HG03175 (cell line): ENCODE results near the gene SLC25A43.
"Not testable (repeated sequence)": the region's sequence is repeated elsewhere in the genome, so short reads cannot be mapped to it uniquely, and the experiment has no call there.

Experiments
- ATAC-seq: cut with Tn5 transposase; IDR thresholded peaks from one replicate; pipeline ENCODE4 v1.9.1; 2021; ENCODE audit warnings: mild to moderate bottlenecking, moderate library complexity; ENCODE audit not compliant: unreplicated experiment

Gene SLC25A43

GRCh38 chrX:119467433-119467832 is 68.3 kb downstream of the SLC25A43 start:
- ATAC-seq = no peak

DNA sequence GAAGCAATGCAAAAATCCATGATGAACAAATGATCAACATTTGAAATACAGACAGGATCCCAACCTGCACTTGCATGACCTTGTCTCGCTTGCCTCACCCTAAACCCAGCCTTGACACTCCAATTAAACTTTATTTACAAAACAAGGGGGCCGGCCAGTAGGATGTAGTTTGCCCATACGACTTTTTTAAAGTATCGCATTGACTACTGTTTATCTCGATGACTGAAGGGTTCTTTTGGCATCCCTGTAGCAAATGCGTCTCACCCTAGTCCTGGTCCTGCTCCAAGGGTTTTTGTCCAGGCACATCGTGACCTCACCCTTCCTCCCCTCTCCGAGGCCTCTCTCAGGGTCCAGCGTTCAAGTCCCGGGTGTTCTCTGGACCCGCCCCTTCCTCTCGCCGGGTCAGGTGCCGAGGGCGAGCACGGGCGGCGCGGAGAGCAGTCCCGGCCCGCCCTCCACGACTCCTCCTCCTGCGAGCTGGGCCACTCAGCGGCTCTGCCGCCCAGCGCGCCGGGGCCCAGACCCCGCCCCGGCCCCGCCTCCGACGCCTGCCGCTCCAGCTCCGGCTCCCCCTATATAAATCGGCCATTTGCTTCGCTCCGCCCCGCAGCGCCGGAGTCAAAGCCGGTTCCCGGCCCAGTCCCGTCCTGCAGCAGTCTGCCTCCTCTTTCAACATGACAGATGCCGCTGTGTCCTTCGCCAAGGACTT is 68.9 kb downstream of the SLC25A43 start, which contains the start of gene SLC25A5:
Gene SLC25A5 (plus strand): TSS at position 603 of the 709 bp plus-strand sequence. CDS start 72 bp downstream, at position 675.
- peak; percentile 85 for ATAC-seq

DNA sequence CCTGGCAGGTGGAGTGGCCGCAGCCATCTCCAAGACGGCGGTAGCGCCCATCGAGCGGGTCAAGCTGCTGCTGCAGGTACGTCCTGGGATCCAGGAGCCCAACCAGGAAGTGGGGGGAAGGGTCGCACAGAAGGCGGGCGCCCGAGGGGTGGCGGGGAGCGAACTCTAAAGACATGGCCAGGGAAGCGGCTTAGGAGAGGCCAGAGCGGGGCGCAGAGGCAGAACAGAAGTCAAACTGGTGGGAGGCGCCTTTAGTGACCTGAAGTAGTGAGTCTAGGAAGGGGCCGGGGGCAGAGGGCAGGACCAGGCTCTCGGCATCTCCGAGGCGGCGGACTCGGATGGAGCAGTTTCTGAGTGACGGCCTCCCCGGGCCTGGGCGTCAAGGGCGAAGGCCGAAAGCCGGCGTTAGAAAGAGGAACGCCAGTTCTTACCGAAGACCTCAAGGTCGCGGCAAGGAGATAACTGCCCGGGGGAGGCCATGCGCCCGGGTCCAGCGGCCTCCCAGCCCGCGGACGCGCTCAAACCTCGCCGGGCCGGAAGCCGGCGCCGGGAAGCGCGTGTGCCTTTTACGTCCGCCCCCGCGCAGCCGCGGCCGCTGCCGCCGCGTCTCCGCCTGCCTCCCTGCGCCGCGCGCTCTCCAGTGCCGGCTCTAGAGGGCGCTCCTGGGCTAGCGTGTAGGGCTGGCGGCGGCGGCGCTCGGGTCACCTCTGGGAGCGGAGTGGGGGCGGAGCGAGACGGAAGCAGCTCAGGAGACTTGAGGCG is 69.6 kb downstream of the SLC25A43 start:
- peak; percentile 74 for ATAC-seq

GRCh38 chrX:119469313-119469635 is 70.1 kb downstream of the SLC25A43 start:
- ATAC-seq = no peak

- ATAC-seq = no peak
Observed at GRCh38 chrX:119474615-119475388, 75.7 kb downstream of the SLC25A43 start.

DNA sequence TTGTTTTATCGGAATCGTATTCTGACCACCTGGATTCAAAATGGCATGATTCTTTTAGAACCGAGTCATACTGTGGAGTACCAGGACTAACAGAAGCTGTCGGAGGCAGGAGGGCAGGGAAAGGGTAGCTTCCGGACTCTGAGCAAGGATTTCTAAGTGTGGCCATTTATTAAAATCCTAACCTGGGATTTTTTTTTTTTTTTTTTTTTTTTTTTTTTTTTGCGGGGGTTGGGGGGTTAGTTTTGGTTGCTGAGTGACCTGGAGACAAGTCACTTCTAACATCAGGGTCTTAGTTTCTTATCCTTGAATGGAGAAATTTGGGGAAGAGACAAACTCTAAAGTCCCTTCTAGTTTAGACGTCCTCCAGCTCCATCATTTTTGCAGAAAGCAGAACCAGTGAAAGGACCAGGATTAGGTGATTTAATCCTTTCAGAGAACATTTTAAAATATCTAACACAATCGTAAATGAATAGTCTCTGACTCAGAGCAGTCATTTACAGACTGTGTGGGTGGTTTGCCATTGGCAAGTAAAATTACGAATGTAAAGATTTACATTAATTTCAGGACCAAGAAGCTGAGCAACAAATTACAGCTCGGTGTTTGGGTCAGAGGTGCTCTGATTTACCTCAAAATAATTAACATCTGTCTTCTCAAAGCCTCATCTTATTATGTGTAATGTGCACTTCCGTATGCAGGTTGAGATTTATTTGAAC is 76.4 kb downstream of the SLC25A43 start:
- no peak for ATAC-seq

DNA sequence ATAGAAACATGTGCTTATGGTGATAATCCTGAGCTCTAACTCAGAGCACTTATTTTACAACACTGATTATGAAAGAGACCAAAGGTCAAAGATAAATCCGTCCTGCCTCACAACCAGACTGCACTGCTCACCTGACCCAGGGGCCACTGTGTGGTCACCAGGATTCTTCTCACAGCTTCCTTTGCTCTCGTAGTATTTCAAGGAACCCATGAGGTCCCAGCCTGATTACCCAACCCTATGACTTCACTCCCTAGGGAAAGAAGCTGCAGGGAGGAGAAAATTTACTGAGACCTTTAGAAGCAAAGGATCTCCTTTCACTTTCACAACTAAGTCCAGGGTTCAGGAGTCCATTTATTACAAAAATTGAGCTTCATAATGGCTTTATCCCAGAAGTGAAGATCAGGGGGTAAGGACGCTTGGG is 78.7 kb downstream of the SLC25A43 start:
- ATAC-seq = no peak

DNA sequence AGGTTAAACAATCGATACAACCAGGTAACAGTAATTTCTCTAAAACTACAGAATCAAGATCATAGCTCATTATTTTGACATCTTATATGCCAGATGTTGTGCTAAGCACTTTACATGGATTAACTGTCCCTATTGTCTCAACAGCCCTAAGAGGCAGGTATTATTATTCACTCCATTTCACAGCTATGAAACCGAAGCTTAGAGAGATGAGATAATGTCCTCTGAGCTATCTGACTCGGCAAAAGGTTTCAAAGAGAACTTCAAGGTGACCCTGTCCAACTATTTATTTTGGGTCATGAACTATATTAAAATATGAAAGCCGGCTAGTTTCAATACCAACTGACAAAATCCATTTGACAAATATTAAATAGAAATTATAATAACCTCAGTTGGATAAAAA is 79.4 kb downstream of the SLC25A43 start:
- no peak for ATAC-seq

DNA sequence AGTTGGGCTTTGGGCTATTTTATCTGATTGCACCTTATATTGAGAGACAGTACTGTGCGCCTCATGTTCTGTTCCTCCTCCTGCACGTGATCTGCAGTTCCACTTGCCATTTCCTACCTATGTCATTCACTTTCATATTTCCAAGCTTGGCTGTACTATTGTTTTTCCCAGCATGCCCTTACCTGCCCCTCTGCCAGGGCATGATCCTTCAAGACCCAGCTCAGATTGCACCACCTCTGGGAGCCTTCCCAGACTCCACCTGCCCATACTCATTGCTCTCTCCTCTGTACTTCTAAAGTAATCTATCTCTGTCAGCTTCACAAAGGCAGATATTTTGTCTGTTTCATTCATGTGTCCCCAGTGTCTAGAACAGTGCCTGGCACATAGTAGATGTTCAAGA is 80.7 kb downstream of the SLC25A43 start:
- no peak for ATAC-seq

GRCh38 chrX:119481323-119481801 is 82.2 kb downstream of the SLC25A43 start:
- no peak for ATAC-seq

DNA sequence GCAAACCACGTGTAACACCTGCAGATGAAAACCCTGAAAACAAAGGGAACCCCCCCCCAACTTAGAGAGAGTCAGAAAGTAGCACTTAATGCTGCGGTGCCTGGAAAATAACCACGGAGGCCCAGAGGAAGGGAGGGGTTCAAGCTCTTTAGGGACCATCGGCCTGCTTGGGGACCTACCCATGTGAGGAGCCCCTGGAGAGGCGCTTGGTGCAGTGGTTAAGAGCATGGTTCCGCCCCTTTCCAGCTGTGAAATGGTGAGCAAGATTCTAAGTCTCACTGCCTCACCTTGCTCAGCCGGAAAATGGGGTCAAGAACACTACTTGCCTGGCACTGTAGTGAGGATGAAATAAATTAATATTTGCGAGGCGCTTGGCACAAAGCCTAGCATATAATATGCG is 82.9 kb downstream of the SLC25A43 start:
- ATAC-seq = peak; percentile 12

DNA sequence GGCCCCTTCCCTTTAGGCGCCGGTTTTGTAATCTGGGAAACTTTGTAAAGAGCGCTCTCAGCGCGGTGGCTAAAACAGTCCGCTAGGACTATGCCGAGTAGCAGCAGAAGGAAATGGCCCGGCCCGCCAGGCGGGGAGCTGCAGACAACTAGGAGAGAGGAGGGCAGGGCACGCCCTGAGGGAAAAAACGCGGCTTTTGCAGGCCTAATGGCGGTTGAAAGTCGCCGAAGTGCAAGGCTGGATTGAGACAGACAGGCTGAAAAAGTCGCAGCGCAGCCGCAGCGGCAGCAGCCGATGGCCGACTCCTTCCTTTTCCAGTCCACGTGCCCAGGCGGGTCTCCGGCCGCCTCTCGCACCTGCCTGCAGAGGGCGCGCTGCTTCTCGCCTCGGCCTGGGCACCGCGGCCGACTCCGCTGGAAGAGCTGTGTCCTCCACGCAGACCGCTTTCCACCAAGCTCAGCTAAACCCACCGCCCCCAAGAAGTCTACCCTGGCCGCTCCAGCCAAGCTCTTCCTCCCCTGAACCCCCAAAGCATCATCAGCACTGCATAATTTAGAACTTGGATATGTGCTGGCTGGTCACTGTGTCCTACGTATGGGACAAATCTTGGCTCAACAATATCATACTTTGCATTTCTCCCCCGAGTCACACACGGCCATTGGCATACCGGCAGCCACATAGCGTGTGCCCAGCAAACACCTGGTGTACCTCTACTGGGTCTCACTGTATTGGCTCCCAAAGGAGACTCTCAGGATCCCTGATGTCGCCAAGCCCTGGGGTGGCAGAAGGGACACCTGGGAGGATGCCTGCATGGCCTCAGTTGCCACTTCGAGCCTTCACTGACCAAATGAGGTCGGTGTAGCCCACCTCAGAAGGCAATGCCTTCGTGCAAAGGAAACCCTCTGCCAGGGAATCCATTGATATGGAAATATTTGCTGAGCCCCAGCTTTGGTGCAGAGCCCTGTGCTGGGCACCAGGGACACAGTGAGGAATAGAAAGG is 83.6 kb downstream of the SLC25A43 start:
- ATAC-seq = peak; percentile 78

GRCh38 chrX:119486745-119487144 is 87.6 kb downstream of the SLC25A43 start:
- no peak for ATAC-seq

DNA sequence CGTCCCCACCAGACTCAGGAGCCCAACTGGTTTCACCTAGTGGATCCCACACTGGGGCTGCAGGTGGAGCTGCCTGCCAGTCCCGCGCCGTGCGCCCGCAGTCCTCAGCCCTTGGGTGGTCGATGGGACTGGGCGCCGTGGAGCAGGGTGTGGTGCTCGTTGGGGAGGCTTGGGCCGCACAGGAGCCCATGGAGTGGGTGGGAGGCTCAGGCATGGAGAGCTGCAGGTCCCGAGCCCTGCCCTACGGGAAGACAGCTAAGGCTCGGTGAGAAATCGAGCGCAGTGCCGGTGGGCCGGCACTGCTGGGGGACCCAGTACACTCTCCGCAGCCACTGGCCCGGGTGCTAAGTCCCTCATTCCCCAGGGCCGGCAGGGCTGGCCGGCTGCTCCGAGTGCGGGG is 88.6 kb downstream of the SLC25A43 start:
- not testable (repeated sequence) for ATAC-seq

DNA sequence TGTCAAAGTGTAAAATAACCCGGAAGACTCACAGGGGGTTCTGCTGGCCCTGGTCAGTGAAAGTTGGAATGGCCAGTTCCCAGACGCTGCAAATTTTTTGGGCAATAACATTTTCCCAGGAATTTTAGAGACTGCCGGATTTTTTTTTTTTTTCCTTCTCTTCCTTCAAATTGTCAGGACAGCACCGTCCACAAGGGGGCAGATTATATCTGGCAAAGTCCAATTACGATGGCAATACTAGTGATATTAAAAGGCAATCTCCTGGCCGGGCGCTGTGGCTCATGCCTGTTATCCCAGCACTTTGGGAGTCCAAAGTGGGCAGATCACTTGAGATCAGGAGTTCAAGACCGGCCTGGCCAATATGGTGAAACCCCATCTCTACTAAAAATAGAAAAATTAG is 89.6 kb downstream of the SLC25A43 start:
- no peak for ATAC-seq

DNA sequence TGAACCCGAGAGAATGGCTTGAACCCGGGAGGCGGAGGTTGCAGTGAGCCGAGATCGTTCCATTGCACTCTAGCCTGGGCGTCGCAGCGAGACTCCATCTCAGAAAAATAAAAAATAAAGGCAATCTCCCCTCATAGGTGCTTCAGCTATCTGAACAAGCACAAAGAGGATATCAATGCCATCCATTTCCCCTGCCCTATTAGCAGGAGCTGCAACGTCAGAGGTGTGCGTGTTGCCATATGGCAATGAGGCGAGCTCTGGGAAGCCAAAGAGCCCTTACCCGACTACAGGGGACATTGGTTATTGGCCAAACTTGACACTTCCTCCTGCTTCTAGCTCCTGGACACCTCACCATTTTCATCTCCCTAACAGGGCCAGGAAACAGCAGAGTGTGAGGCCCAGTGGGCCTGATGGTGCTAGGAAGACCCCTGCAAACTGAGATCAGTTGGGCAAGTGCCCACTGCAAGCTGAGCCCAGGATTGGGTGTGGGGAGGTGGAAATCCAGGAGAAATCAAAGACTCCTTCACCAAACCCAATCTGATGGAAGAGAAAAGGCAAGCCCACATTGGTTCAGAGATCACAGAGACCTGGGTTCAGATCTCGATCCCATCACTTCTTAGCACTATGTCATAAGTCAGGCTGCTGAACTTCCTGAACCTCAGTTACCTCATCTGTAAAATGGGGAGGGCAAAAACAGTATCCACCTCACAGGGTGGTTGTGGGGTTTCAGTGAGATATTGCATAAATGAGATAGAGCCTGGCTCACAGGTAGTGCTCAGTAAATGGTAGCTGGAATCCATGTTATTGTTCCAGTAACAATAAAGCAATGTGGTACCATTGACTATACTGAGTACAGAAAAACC is 90.3 kb downstream of the SLC25A43 start:
- ATAC-seq = no peak

- ATAC-seq = no peak
Observed at GRCh38 chrX:119492463-119492862, 93.3 kb downstream of the SLC25A43 start.

DNA sequence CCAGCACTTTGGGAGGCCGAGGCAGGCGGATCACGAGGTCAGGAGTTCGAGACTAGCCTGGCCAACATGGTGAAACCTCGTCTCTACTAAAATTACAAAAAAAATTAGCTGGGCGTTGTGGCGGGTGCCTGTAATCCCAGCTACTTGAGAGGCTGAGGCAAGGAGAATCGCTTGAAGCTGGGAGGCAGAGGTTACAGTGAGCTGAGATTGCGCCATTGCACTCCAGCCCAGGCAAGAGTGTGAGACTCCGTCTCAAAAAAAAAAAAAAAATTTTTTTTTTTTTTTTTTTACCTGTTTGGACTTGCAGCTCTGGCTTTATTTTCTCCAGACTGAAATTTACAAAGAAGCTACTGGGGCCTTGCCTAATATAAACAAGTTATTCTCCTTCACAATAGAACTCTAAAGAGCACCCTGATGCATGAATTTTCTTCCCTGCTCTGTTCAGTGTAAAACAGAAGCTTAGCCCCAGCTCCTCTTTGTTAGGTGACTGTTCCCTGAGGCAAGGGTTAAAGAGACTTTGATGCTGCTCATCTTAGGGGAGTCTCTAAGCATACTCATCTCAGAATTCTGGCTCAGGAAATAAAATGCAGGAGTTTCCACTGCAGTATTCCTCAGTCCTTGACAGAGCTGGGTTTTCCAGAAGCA is 94.8 kb downstream of the SLC25A43 start:
- ATAC-seq = not testable (repeated sequence)
